ENCODE results near the gene LHX5.

The LHX5 gene

GRCh38 chr12:113456199-113456598 lies 15.5 kb downstream of the LHX5 start:
- Histone ChIP-seq H3K27ac (ENCODE audit: low read depth, low read length) (no peak overlapping the region), H3K9me3 (ENCODE audit: insufficient read depth, low read length) (no peaks in the 10 kb centered on the region), H3K4me3 (ENCODE audit: insufficient read depth, low read length, poor library complexity, severe bottlenecking) (no peak overlapping the region)

GRCh38 chr12:113453330-113453729 lies 18.3 kb downstream of the LHX5 start:
- no peaks in the 10 kb centered on the region for H3K36me3 ChIP-seq (ENCODE audit: low read length)
- TF ChIP-seq EZH2phosphoT487 (conservative IDR thresholded peaks at IDR 0.05; ENCODE audit: low read length), result no peak
- TF ChIP-seq CTCF (IDR thresholded peaks at IDR 0.05; ENCODE audit: insufficient read depth, low read length, poor library complexity, severe bottlenecking), result no peak
- no peaks in the 10 kb centered on the region for H3K9me2 ChIP-seq (replicated peaks; ENCODE audit: insufficient read depth, low read length)
- H3F3A ChIP-seq (ENCODE audit: insufficient read depth), result no peaks in the 10 kb centered on the region
- no peak overlapping the region for H3K9ac ChIP-seq (ENCODE audit: low read length)
- no peaks in the 10 kb centered on the region for H4K20me1 ChIP-seq (ENCODE audit: low read depth, low read length)
- no peak overlapping the region for H3K27ac ChIP-seq (ENCODE audit: low read depth, low read length)
- H3K27me3 ChIP-seq (ENCODE audit: low read length), result no peaks in the 10 kb centered on the region
- H3K4me2 ChIP-seq (ENCODE audit: low read depth, low read length, poor library complexity, severe bottlenecking), result no peak overlapping the region
- H2AFZ ChIP-seq (ENCODE audit: low read depth, low read length, severe bottlenecking), result no peak overlapping the region
- H3K79me2 ChIP-seq (ENCODE audit: insufficient read depth, low read length), result no peaks in the 10 kb centered on the region
- no peaks in the 10 kb centered on the region for H3K9me3 ChIP-seq (ENCODE audit: insufficient read depth, low read length)
- no peak overlapping the region for H3K4me3 ChIP-seq (ENCODE audit: insufficient read depth, low read length, poor library complexity, severe bottlenecking)

More at GRCh38 chr12:113456199-113456598, 15.5 kb downstream of the LHX5 start:
- no peak overlapping the region for H2AFZ ChIP-seq (ENCODE audit: low read depth, low read length, severe bottlenecking)
- no peaks in the 10 kb centered on the region for H3F3A ChIP-seq (ENCODE audit: insufficient read depth)
- H4K20me1 ChIP-seq (ENCODE audit: low read depth, low read length), result no peaks in the 10 kb centered on the region
- no peaks in the 10 kb centered on the region for H3K79me2 ChIP-seq (ENCODE audit: insufficient read depth, low read length)
- no peaks in the 10 kb centered on the region for H3K36me3 ChIP-seq (ENCODE audit: low read length)
- H3K27me3 ChIP-seq (ENCODE audit: low read length), result no peaks in the 10 kb centered on the region
- no peak overlapping the region for H3K9ac ChIP-seq (ENCODE audit: low read length)
- H3K4me2 ChIP-seq (ENCODE audit: low read depth, low read length, poor library complexity, severe bottlenecking), result no peak overlapping the region
- no peaks in the 10 kb centered on the region for H3K9me2 ChIP-seq (replicated peaks; ENCODE audit: insufficient read depth, low read length)
- no peak for TF ChIP-seq EZH2phosphoT487 (conservative IDR thresholded peaks at IDR 0.05; ENCODE audit: low read length)
- TF ChIP-seq CTCF (IDR thresholded peaks at IDR 0.05; ENCODE audit: insufficient read depth, low read length, poor library complexity, severe bottlenecking), result no peak

GRCh38 chr12:113452458-113452857 lies 19.2 kb downstream of the LHX5 start:
- Histone ChIP-seq H3K9me3 (ENCODE audit: insufficient read depth, low read length) (no peaks in the 10 kb centered on the region), H2AFZ (ENCODE audit: low read depth, low read length, severe bottlenecking) (no peak overlapping the region), H4K20me1 (ENCODE audit: low read depth, low read length) (no peaks in the 10 kb centered on the region), H3K27ac (ENCODE audit: low read depth, low read length) (no peak overlapping the region), H3K4me2 (ENCODE audit: low read depth, low read length, poor library complexity, severe bottlenecking) (no peak overlapping the region), H3K27me3 (ENCODE audit: low read length) (no peaks in the 10 kb centered on the region), H3K79me2 (ENCODE audit: insufficient read depth, low read length) (no peaks in the 10 kb centered on the region), H3K4me3 (ENCODE audit: insufficient read depth, low read length, poor library complexity, severe bottlenecking) (no peak overlapping the region), H3K36me3 (ENCODE audit: low read length) (no peaks in the 10 kb centered on the region), H3K9me2 (replicated peaks; ENCODE audit: insufficient read depth, low read length) (no peaks in the 10 kb centered on the region), H3K9ac (ENCODE audit: low read length) (no peak overlapping the region), H3F3A (ENCODE audit: insufficient read depth) (no peaks in the 10 kb centered on the region)
- TF ChIP-seq EZH2phosphoT487 (conservative IDR thresholded peaks at IDR 0.05; ENCODE audit: low read length), result no peak

- H3K79me2 ChIP-seq (ENCODE audit: insufficient read depth, low read length), result no peaks in the 10 kb centered on the region
- no peak overlapping the region for H3K27ac ChIP-seq (ENCODE audit: low read depth, low read length)
- no peak overlapping the region for H3K4me3 ChIP-seq (ENCODE audit: insufficient read depth, low read length, poor library complexity, severe bottlenecking)
- H3F3A ChIP-seq (ENCODE audit: insufficient read depth), result no peaks in the 10 kb centered on the region
- H3K36me3 ChIP-seq (ENCODE audit: low read length), result no peaks in the 10 kb centered on the region
- H3K4me2 ChIP-seq (ENCODE audit: low read depth, low read length, poor library complexity, severe bottlenecking), result no peak overlapping the region
- no peaks in the 10 kb centered on the region for H4K20me1 ChIP-seq (ENCODE audit: low read depth, low read length)
- TF ChIP-seq EZH2phosphoT487 (conservative IDR thresholded peaks at IDR 0.05; ENCODE audit: low read length) (no peak), CTCF (IDR thresholded peaks at IDR 0.05; ENCODE audit: insufficient read depth, low read length, poor library complexity, severe bottlenecking) (no peak)
- H3K9ac ChIP-seq (ENCODE audit: low read length), result no peak overlapping the region
- no peaks in the 10 kb centered on the region for H3K27me3 ChIP-seq (ENCODE audit: low read length)
- H3K9me3 ChIP-seq (ENCODE audit: insufficient read depth, low read length), result no peaks in the 10 kb centered on the region
- no peaks in the 10 kb centered on the region for H3K9me2 ChIP-seq (replicated peaks; ENCODE audit: insufficient read depth, low read length)
- H2AFZ ChIP-seq (ENCODE audit: low read depth, low read length, severe bottlenecking), result no peak overlapping the region
These were observed 21.8 kb downstream of the LHX5 start for GRCh38 chr12:113449839-113450238.

All from SU-DHL-6 (cell line).